ENCODE data around the gene APPL2.
"Not testable (repeated sequence)": the region's sequence is repeated elsewhere in the genome, so short reads cannot be mapped to it uniquely, and the experiment has no call there.

Gene APPL2

DNA sequence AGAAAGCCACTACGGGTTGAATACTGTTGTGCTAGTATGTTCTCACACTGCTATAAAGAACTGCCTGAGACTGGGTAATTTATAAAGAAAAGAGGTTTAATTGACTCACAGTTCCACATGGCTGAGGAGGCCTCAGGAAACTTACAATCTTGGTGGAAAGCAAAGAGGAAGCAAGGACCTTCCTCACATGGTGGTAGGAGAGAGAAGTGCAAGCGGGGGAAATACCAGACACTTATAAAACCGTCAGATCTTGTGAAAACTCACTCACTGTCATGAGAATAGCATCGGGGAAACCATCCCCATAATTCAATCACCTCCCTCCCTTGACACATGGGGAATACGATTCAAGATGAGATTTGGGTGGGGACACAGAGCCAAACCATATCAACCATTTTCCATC lies 20.5 kb upstream of the APPL2 start:
- DNase-seq, result not testable (repeated sequence)

DNA sequence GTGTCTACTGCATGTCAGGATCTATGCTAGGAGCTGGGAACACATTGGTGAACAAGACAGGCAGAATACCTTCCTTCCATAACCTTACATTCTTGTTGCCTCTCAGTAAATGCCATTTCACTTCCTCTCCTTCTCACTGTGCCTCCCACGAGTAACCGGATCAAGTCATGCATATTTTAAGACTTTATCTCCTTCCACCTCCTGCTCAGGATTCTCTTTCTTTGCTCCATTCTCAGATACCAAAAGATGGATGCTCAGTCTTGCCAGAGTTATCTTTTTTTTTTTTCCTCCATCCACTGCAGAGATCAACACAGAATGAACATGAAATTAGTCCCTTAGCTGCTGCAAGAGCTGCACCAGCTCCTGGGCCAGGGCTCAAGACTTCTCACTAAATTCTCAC lies 20.0 kb upstream of the APPL2 start:
- DNase-seq, result no peak

GRCh38 chr12:105253866-105254513 lies 18.0 kb upstream of the APPL2 start:
- DNase-seq, result no peak

- no peak for DNase-seq
Observed at GRCh38 chr12:105252901-105253300, 16.9 kb upstream of the APPL2 start.

- DNase-seq, result not testable (repeated sequence)
Observed at GRCh38 chr12:105245776-105246427, 9.9 kb upstream of the APPL2 start.

DNA sequence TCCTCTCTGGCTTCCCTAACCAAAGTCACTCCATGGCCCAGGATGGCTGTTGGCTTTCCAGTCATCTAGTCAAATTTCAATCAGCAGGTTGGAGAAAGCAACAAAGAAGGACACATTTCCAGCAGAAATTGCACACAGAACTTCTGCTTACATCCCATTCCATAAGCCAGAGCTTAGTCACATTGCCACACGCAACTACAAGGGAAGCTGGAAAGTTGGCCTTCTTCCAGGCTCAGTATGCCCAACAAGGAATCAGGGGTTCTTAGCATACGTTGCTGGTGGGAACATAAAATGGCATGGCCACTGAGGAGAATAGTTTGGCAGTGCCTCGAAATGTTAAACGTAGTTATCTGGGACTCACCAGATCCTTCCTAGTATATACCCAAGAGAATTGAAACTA lies 9.3 kb upstream of the APPL2 start:
- DNase-seq, result no peak

DNA sequence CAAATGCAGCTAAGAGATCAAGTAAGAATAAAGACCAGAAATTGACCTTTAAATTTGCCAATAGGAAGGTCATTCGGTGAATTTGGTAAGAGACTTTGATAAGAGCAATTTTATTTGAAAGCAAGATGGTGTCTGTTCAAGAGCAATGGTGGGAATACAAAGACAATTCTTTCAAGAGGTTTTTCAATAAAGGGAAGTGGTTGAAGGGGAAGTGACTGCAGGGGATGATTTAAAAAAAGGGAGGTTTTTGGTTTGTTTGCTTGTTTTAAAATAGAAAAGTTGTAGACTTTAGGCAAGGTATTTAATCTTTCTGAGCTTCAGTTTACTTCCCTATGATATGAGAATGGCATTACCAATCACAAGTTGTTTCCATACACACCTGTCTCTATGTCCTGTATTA lies 4.3 kb upstream of the APPL2 start:
- DNase-seq, result no peak

DNA sequence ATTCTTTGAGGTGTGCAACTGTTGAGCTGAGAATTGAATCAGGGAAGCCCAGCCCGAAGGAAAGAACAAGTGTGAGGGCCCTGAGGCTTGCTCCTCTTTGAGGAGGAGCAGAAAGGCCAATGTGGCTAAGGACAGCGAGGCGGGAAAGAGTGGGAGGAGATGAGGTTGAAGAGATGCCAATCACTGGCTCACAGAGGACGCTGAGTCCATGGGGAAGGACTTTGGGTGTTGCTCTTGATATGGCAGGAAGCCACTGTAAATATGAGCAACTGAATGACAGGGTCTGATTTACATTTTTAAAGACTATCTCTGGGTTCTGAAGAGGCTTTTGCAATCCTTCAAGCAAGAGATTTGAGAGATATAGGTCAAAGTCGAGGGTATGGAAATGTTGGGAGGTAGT lies 3.3 kb upstream of the APPL2 start:
- DNase-seq, result no peak

DNA sequence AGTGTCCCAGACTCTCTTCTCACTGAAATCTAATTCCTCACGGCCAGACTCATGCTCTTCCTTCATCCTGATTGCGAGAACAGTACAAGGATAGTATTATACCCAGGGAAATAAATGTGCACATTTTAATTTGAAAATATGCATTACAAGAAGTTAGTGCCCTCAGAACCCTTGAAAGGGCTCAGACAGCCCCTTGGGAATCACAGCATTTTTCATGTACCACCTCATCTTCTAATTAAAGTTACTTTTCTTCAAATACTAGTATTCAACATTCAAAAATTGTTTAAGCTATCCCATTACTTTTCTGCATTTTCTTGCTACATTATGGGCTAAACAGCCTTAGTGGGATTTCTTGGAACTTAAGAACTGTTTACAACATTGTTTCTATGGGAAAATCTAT lies 1.7 kb upstream of the APPL2 start:
- DNase-seq, result no peak

- no peak for DNase-seq
Observed at GRCh38 chr12:105235281-105235731, 668 bp downstream of the APPL2 start.

DNA sequence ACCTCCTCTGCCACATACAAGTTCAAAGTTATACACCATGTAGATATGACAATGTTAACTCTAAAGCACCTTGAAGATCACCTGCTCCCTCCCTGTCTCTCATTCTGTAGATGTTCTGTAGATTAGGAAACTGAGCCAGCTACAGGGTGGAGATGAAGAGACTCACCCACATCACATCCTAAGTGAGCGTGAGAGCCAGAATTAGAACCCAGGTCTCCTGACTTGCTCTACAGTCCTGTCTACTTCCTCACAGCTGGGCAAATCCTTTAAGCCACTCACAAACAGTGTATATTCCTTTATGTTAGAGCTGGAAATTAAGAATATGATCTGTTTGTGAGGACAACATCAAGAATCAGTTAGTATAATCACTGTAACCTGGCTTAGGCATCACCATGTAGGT lies 1.8 kb downstream of the APPL2 start:
- DNase-seq, result no peak

- no peak for DNase-seq
Observed at GRCh38 chr12:105233041-105233905, 2.7 kb downstream of the APPL2 start.

- no peak for DNase-seq
Observed at GRCh38 chr12:105231396-105231795, 4.6 kb downstream of the APPL2 start.

GRCh38 chr12:105229371-105229770 lies 6.6 kb downstream of the APPL2 start:
- no peak for DNase-seq

DNA sequence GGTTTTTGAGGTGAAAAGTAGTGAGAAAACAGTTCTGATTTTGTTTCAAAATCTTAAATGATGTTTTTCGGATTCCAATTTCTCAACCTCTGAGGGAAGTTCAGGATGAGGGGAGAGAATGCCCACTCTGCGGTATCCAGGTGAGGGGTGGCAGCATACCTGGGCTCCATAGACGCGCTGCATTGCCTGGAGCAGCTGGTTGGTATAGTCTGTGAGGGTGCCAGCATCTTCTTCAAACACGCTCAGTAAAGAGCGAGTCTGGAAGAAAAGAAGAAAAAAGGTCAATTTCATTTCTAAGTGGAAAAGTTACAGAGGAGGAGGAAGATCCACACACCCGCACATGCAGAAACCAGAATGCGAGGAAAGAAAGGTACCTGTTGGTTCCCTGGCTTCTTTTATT lies 7.0 kb downstream of the APPL2 start:
- DNase-seq, result no peak

GRCh38 chr12:105228494-105228893 lies 7.5 kb downstream of the APPL2 start:
- no peak for DNase-seq

DNA sequence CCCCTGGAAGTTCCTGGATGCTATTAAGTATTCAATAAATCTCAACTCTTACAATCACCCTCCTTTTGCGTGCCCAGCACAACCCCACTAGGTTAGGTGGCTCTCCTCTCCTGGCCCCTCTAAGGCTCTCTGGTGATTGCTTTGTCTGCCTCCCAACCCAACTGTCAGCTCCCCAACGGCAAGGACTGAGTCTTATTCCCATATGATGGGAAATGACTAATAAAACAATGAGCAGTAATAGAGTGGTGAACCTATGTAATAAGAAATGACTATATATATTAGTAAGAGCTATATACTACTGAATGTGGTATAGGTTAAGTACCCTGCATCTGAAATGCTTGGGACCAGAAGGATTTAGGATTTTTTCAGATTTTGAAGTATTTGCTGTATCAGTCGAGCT lies 8.1 kb downstream of the APPL2 start:
- DNase-seq, result no peak

DNA sequence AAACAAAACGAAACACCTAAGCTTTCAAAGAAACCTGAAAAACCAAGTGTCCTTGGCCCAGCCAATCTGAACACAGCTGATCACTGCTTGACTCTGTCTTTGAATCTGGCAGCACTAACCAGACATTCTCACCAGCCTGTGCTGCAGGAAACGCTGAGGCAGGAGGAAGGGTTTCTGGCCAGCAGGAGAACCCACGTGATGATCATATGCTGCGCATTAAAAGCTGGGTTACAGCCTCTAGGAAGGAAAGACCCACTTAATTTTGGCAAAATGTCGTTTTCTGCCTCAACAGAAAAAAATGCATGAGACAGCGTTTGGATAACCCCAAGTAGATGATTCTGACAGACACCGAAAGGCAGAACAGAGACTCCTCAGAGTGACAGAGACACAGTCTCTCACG lies 9.8 kb downstream of the APPL2 start:
- DNase-seq, result no peak

DNA sequence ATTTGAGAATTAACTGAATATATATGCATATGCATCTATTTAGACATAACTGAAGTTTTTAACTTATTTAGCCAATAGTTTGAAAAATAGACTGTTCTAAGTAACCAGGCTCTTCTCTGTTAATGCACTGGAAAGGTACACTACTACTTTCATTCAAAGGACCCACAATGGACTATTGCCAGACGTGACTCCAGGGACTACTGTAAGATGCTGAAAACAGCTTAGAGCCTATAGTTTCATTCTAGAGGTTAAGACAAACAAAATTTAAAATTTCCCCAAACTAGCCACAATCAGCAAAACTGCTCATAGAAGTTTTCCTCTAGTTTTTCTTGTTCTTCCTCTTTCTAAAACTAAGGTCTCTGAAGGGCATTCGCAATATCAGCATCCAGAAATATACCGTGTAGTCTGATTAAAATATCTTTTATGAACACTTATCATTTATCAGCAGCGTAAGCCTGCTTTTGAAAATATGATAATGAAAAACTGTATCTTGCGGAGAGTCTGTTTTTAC lies 10.4 kb downstream of the APPL2 start:
- DNase-seq, result no peak

DNA sequence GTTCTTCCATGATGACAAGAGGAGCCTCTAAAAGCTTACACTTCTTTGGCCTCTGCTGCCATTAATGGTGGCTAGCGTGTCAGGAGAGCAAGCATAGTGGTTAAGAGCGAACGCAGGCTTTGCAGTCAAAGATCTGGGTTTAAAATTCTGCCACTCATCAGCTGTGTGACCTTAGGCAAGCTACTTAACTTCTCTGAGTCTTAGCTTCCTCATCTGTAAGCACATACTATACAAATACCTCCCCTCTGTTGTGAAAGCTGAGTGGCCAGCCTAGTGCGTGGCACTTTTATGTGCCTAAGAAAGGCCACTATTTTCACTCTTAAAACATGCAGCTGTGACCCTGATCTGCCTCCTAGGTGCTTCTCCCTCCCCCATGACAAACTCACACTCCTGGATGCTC lies 11.6 kb downstream of the APPL2 start:
- DNase-seq, result no peak

- no peak for DNase-seq
Observed at GRCh38 chr12:105223884-105224283, 12.1 kb downstream of the APPL2 start.

GRCh38 chr12:105223352-105223845 lies 12.6 kb downstream of the APPL2 start:
- DNase-seq, result no peak

- DNase-seq, result no peak
Observed at GRCh38 chr12:105222726-105223351, 13.1 kb downstream of the APPL2 start.

Measured in NCI-H524 treated with DMSO at 0.1 percent for 48 hours (cell line).